HepG2 (cell line): ENCODE results near the gene THRB. TPM values are rescaled to one million over a fixed set of nuclear protein-coding genes. Genes with fewer than 3 reads are reported as not detected.

Experiments used
- ATAC-seq: fragments of 200-7000 bp; cut with Tn5 transposase; 3 replicates; pipeline ENCODE4 v1.9.1; 2020; ENCODE audit warnings: mild to moderate bottlenecking, moderate library complexity
- BruUV-seq: library from RNA; stranded (reverse); fragments of 400-500 nt; replicated peaks from 2 replicates; lab custom pipeline; 2021; lab: Mats Ljungman, UMichigan
- CTCF ChIA-PET: fragments of 300-600 bp; formaldehyde crosslinking; extraction: SDS; loops from one replicate; lab custom pipeline; 2021; ENCODE audit warnings: low total read pairs, inconsistent platforms, low intra/inter-chr PET ratio; lab: Yijun Ruan, JAX
- POLR2A ChIA-PET: fragments of 350-600 bp; sonication (Branson Sonifier 250); formaldehyde crosslinking; loops from one replicate; lab custom pipeline; 2020; ENCODE audit warnings: antibody characterized with exemption, inconsistent platforms; lab: Yijun Ruan, JAX
- DNase-seq: peaks from one replicate; pipeline ENCODE4 v3.0.0-alpha.2; 2015; ENCODE audit warnings: low spot score
- FAIRE-seq: peaks from 3 replicates; lab custom pipeline; 2011; peaks lifted over from hg19 to GRCh38; lab: Jason Lieb, UNC
- H2AFZ ChIP-seq: one replicate; pipeline ENCODE4 v1.6.1; 2011; ENCODE audit warnings: low read length, inconsistent platforms
- H3K27ac ChIP-seq: fragments of 300-600 bp; 3 replicates; pipeline ENCODE4 v1.8.0; 2011; ENCODE audit warnings: mixed run types, mild to moderate bottlenecking, mixed read lengths, low read length, inconsistent platforms; ENCODE audit not compliant: insufficient read depth; ENCODE audit errors: extremely low read length
- H3K27me3 ChIP-seq, 2 experiments: fragments of 200-600 bp in 1 of 2; 2 replicates in 1 of 2; 3 replicates in 1 of 2; pipeline versions ENCODE4 v1.6.0 to v1.8.0; 2011; ENCODE audit warnings: low read length in 2 of 2, mild to moderate bottlenecking in 2 of 2, moderate library complexity in 2 of 2, inconsistent platforms in 1 of 2; ENCODE audit not compliant: insufficient read depth in 2 of 2, control insufficient read depth in 1 of 2
- H3K36me3 ChIP-seq, 2 experiments: fragments of 200-600 bp in 1 of 2; replicated peaks in 1 of 2; 2 replicates in 1 of 2; 3 replicates in 1 of 2; pipeline versions ENCODE4 v1.5.1 to v1.8.0; 2011; ENCODE audit warnings: low read length in 2 of 2, inconsistent platforms in 1 of 2; ENCODE audit not compliant: insufficient read depth in 2 of 2, control insufficient read depth in 1 of 2
- H3K4me1 ChIP-seq: 2 replicates; pipeline ENCODE4 v1.5.1; 2012; ENCODE audit warnings: low read length, inconsistent platforms; ENCODE audit not compliant: insufficient read depth
- H3K4me2 ChIP-seq: 2 replicates; pipeline ENCODE4 v1.6.0; 2011; ENCODE audit warnings: low read depth, low read length, inconsistent platforms
- H3K4me3 ChIP-seq, 3 experiments: fragments of 200-600 bp in 1 of 3; sonication (generic), shearing (Covaris generic) in 1 of 3; replicated peaks in 1 of 3; 2 replicates each; pipeline ENCODE4 v1.5.1; 2011 to 2016; ENCODE audit warnings: low read length in 3 of 3, inconsistent platforms in 2 of 3, low read depth in 2 of 3, mild to moderate bottlenecking in 2 of 3, control low read depth in 1 of 3, mixed read lengths in 1 of 3; ENCODE audit not compliant: insufficient read depth in 1 of 3
- H3K79me2 ChIP-seq: one replicate; pipeline ENCODE4 v1.6.1; 2011; ENCODE audit warnings: low read length, inconsistent platforms; ENCODE audit not compliant: insufficient read depth
- H3K9ac ChIP-seq: 2 replicates; pipeline ENCODE4 v1.6.0; 2011; ENCODE audit warnings: mild to moderate bottlenecking, low read depth, low read length, inconsistent platforms; ENCODE audit not compliant: insufficient read depth
- H3K9me3 ChIP-seq: 2 replicates; pipeline ENCODE4 v1.5.1; 2012; ENCODE audit warnings: mild to moderate bottlenecking, low read length
- H4K20me1 ChIP-seq: 2 replicates; pipeline ENCODE4 v1.6.0; 2011; ENCODE audit warnings: inconsistent platforms, mild to moderate bottlenecking, low read length, moderate library complexity; ENCODE audit not compliant: insufficient read depth
- ARNT2 ChIP-seq: sonication (generic); formaldehyde crosslinking; IDR thresholded peaks from 2 replicates; pipeline ENCODE4 v1.8.0; 2022; ENCODE audit warnings: mild to moderate bottlenecking, low read depth, missing genetic modification reagents, moderate library complexity
- CCAR2 ChIP-seq: fragments of 200-400 bp; formaldehyde crosslinking; optimal IDR thresholded peaks from 2 replicates; pipeline ENCODE3; 2018; ENCODE audit warnings: low read depth, mild to moderate bottlenecking, low read length, moderate library complexity
- EP300 ChIP-seq, 3 experiments: sonication (generic) in 1 of 3; formaldehyde crosslinking in 1 of 3; IDR thresholded peaks; 2 replicates each; pipeline versions ENCODE4 v1.5.1 to v1.6.1; 2011 to 2020; ENCODE audit warnings: low read depth in 2 of 3, low read length in 2 of 3, borderline replicate concordance in 1 of 3, improper control_type of control experiment in 1 of 3, mild to moderate bottlenecking in 1 of 3, missing genetic modification reagents in 1 of 3, moderate library complexity in 1 of 3
- HMGA1 ChIP-seq: sonication (generic); formaldehyde crosslinking; conservative IDR thresholded peaks from 2 replicates; pipeline ENCODE4 v1.4.0; 2020; ENCODE audit warnings: missing genetic modification reagents
- HNF1A ChIP-seq, 2 experiments: sonication (generic) in 1 of 2; formaldehyde crosslinking in 1 of 2; IDR thresholded peaks; 2 replicates each; pipeline versions ENCODE4 v1.4.0 to v1.6.1; 2016 to 2020; ENCODE audit warnings: borderline replicate concordance in 1 of 2, low read depth in 1 of 2, mild to moderate bottlenecking in 1 of 2, missing genetic modification reagents in 1 of 2
- NFE2 ChIP-seq: sonication (generic); formaldehyde crosslinking; IDR thresholded peaks from 2 replicates; pipeline ENCODE4 v1.4.0; 2020; ENCODE audit warnings: missing genetic modification reagents
- NFE2L1 ChIP-seq: sonication (generic); formaldehyde crosslinking; IDR thresholded peaks from 2 replicates; pipeline ENCODE4 v1.4.0; 2020; ENCODE audit warnings: missing genetic modification reagents, mild to moderate bottlenecking, borderline replicate concordance
- NR2F1 ChIP-seq, 2 experiments: fragments of 450-650 bp in 1 of 2; formaldehyde crosslinking in 1 of 2; IDR thresholded peaks; 2 replicates each; pipeline versions ENCODE4 v1.5.0 to v1.6.1; 2016 to 2020; ENCODE audit warnings: mild to moderate bottlenecking in 1 of 2, missing compliant biosample characterization in 1 of 2, missing genetic modification reagents in 1 of 2, moderate library complexity in 1 of 2
- POLR2G ChIP-seq: fragments of 200-400 bp; formaldehyde crosslinking; IDR thresholded peaks from 2 replicates; pipeline ENCODE4 v1.6.1; 2018; ENCODE audit warnings: mild to moderate bottlenecking, low read depth, low read length, moderate library complexity
- RCOR2 ChIP-seq: IDR thresholded peaks from 2 replicates; pipeline ENCODE4 v1.6.1; 2016; ENCODE audit warnings: missing biosample characterization, missing genetic modification reagents
- RORA ChIP-seq: sonication (generic); formaldehyde crosslinking; IDR thresholded peaks from 2 replicates; pipeline ENCODE4 v1.5.0; 2020; ENCODE audit warnings: mild to moderate bottlenecking, missing genetic modification reagents, moderate library complexity
- SIX1 ChIP-seq: sonication (generic); formaldehyde crosslinking; IDR thresholded peaks from 2 replicates; pipeline ENCODE4 v1.4.0; 2020; ENCODE audit warnings: missing genetic modification reagents, borderline replicate concordance
- SOX5 ChIP-seq: IDR thresholded peaks from 2 replicates; pipeline ENCODE4 v1.6.1; 2016; ENCODE audit warnings: borderline replicate concordance
- ZFP36 ChIP-seq: fragments of 150-350 bp; IDR thresholded peaks from 2 replicates; pipeline ENCODE4 v1.6.1; 2018; ENCODE audit warnings: borderline replicate concordance, low read length, low read depth; ENCODE audit not compliant: partially characterized antibody
- ZNF3 ChIP-seq: IDR thresholded peaks from 2 replicates; pipeline ENCODE4 v1.7.0; 2017; ENCODE audit warnings: inconsistent platforms
- ZNF337 ChIP-seq: sonication (generic); formaldehyde crosslinking; IDR thresholded peaks from 2 replicates; pipeline ENCODE4 v1.5.1; 2020; ENCODE audit warnings: missing genetic modification reagents, low read depth, mild to moderate bottlenecking, borderline replicate concordance
- ZNF350 ChIP-seq: sonication (generic); formaldehyde crosslinking; IDR thresholded peaks from 2 replicates; pipeline ENCODE4 v1.4.0; 2020; ENCODE audit warnings: mild to moderate bottlenecking, low read depth, missing genetic modification reagents, borderline replicate concordance
- ZNF790 ChIP-seq: sonication (generic); formaldehyde crosslinking; IDR thresholded peaks from 2 replicates; pipeline ENCODE4 v1.8.0; 2022; ENCODE audit warnings: missing genetic modification reagents, mild to moderate bottlenecking, borderline replicate concordance
- WGBS: methylation state at CpG from one replicate; pipeline ENCODE4 v1.1.6; 2017; ENCODE audit warnings: low lambda C conversion rate; 5-methylcytosine and 5-hydroxymethylcytosine counted together
- in situ Hi-C: cut with HindIII; loops from 2 replicates; pipeline ENCODE4 v1.10.0; 2017; ENCODE audit warnings: low pct_unique_long_range_greater_than_20kb; ENCODE audit not compliant: extremely low pct_ligation_motif_present
- intact Hi-C: fragments of 100-400 bp; cut with micrococcal nuclease; formaldehyde crosslinking; loops from one replicate; pipeline ENCODE4 v1.10.0; 2022; ENCODE audit not compliant: unreplicated experiment
- polyA plus RNA-seq, 8 experiments: library from polyadenylated mRNA; depleted of rRNA in 3 of 8; stranded (reverse) in 7 of 8; unstranded in 1 of 8; fragments of >200 nt; fragmentation: Illumina TruSeq in 4 of 8; extraction: Trizol in 4 of 8; gene quantifications; 2 replicates each; pipeline versions ENCODE4 v1.2.1 to v1.2.3, GENCODE V29; 2011 to 2016; ENCODE audit warnings: low read depth in 4 of 8, missing spikeins in 1 of 8, mixed read lengths in 1 of 8; ENCODE audit not compliant: insufficient read depth in 1 of 8
- total RNA-seq, 5 experiments: library from RNA; depleted of rRNA; stranded (reverse); fragments of >200 nt; fragmentation: Illumina TruSeq; extraction: Trizol; gene quantifications; 2 replicates each; pipeline ENCODE4 v1.2.3, GENCODE V29; 2016; ENCODE audit warnings: low read depth in 1 of 5

THRB gene
- total and polyA plus RNA-seq, 2 of the 13 experiments (the other 11 are each of a cell fraction or from before 2014, with no cell fraction given) = 4.7 to 22.7 TPM

- Histone ChIP-seq H3K27me3 (no peaks in the 10 kb centered on the region), H3K36me3 (no peaks in the 10 kb centered on the region; a peak in 1 of 5 replicates), H3K9me3 (no peaks in the 10 kb centered on the region), H3K4me2 (no peak overlapping the region), H3K27ac (no peak overlapping the region), H3K9ac (no peak overlapping the region), H3K4me1 (no peaks in the 10 kb centered on the region), H3K79me2 (no peaks in the 10 kb centered on the region), H4K20me1 (no peaks in the 10 kb centered on the region), H2AFZ (no peak overlapping the region), H3K4me3 (no peak overlapping the region)
- DNase-seq = no peak
- no peak for TF ChIP-seq ZNF790 (CRISPR knock-in tag)
- TF ChIP-seq POLR2G = no peak
- TF ChIP-seq ZNF3 = no peak
- TF ChIP-seq HMGA1 (CRISPR knock-in tag) = no peak
- no peak for TF ChIP-seq NR2F1 (CRISPR knock-in tag; IDR thresholded peaks at IDR 0.05)
- no peak for TF ChIP-seq NFE2 (CRISPR knock-in tag)
- no peak for TF ChIP-seq RORA (CRISPR knock-in tag)
- no peak for TF ChIP-seq ZNF337
- TF ChIP-seq CCAR2 = no peak
- TF ChIP-seq HNF1A (IDR thresholded peaks at IDR 0.05; ENCODE audit: low read depth) = no peak
- no peak for TF ChIP-seq HNF1A (CRISPR knock-in tag; IDR thresholded peaks at IDR 0.05; ENCODE audit: borderline replicate concordance)
- TF ChIP-seq ZFP36 = no peak
- TF ChIP-seq RCOR2 = no peak
- no peak for TF ChIP-seq EP300 (IDR thresholded peaks at IDR 0.05; ENCODE audit: low read depth in 2 of 2, low read length in 2 of 2)
- no peak for TF ChIP-seq EP300 (CRISPR knock-in tag; IDR thresholded peaks at IDR 0.05; ENCODE audit: borderline replicate concordance)
- TF ChIP-seq SOX5 (CRISPR knock-in tag) = no peak
- TF ChIP-seq ARNT2 (CRISPR knock-in tag) = no peak
- no peak for TF ChIP-seq NFE2L1 (CRISPR knock-in tag)
- no peak for TF ChIP-seq ZNF350 (CRISPR knock-in tag)
- no peak for TF ChIP-seq SIX1 (CRISPR knock-in tag)
- no peak for FAIRE-seq
- in situ Hi-C loops = no loop called here
- no peak for ATAC-seq
- ChIA-PET POLR2A (no interaction called here), CTCF (no interaction called here)
- intact Hi-C loops = no loop called here
- BruUV-seq = no TSS peak
- WGBS = 93% methylated on average over 3 of the region's 3 CpGs
Measured at GRCh38 chr3:24287755-24288450, 206.7 kb downstream of the THRB start.
